ENCODE data around the gene POLR2J3.
"Not testable (repeated sequence)": the region's sequence is repeated elsewhere in the genome, so short reads cannot be mapped to it uniquely, and the experiment has no call there.

POLR2J3 gene

DNA sequence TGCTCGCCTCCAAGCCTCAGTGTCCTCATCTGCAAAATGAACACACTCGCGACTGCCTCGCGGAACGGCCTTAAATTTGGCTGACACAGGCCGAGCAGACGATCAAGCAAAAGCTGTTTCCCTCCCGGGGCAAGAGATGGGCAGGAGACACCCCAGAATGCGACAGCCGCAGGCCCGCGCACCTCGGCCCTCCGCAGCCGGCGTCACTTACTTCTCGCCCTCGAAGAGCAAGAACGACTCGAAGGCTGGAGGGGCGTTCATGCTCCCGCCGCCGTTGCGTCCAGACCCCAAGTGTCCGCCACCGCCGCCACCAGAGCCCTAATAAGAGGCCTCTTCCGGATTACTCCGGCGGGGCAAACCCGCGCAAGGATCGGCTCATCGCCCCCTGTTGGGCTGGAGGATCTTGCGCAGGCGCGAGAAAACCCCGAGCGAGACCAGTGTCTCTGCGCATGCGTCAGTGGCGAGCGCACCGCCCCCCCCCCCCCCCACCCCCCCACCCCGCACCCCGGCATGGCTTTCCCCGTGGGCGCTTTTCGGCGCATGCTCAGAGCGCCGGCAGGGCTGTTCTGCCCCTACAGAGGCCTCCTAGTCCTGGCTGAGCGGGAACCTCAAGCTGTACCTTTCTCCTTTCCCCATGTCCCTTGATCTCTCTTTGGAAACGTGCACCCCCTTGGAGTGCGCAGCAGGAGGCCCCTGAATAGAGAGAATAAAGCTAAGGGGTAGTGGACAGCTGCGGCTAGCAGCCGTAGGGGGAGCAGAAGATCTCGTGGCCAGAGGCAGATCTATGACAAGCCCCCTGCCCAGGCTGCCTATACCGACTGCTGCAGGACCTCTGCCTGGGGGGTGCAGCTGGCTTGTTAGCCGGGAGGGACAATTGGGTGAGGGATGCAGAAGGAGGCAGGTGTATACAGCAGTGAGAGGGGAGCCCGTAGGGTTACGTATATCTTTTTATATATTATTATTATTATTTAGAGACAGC, at the start of gene POLR2J3:
Gene POLR2J3, minus strand, starts transcription at position 323 of the 979 bp plus-strand sequence. Its CDS starts 62 bp downstream, at position 261.
- peak; percentile 92 to 99 for DNase-seq (ENCODE audit: low read depth in 2 of 2)

DNA sequence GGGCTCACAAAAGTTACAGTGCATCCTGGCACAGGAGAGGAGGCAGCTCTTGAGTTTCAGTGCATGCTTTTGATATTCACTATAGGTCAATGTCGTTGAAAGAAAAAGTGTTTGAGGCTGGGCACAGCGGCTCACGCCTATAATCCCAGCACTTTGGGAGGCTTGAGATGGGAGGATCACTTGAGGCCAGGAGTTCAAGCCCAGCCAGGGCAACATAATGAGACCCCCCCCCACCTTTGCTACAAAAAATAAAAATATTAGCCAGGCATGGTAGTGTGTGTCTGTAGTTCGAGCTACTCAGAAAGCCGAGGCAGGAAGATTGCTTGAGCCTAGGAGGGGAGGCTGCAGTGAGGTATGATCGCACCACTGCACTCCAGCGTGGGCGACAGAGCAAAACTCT, 45.7 kb upstream of the POLR2J3 start:
- DNase-seq (ENCODE audit: low read depth in 2 of 2), result not testable (repeated sequence)

GRCh38 chr7:102616507-102617125, 44.2 kb upstream of the POLR2J3 start, which contains the start of gene RASA4:
Gene RASA4, minus strand, starts transcription at chr7:102616756. Its CDS starts 67 bp downstream, at chr7:102616689.
- DNase-seq (ENCODE audit: low read depth in 2 of 2), result not testable (repeated sequence)

DNA sequence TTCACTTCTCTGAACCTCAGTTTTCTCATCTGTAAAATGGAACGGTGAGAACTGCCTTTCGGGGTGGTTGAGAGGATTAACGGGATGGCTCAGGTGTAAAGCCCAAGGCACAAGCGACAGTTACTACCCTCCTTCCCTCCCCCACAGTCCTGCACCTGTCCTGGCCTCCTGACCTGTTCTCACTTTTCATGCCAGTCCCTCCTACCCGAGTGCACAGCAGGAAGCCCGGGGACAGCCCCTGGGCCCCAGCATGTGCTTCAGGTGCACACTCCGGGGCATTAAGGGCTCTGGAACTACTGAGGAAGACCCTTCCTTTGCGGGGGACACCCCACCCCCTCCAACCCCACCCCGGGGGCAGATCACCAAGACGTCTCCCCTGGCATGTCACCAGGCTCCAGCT, 43.5 kb upstream of the POLR2J3 start:
- not testable (repeated sequence) for DNase-seq (ENCODE audit: low read depth in 2 of 2)

GRCh38 chr7:102614873-102615272, 42.5 kb upstream of the POLR2J3 start:
- DNase-seq (ENCODE audit: low read depth in 2 of 2), result not testable (repeated sequence)

GRCh38 chr7:102614346-102614697, 41.9 kb upstream of the POLR2J3 start:
- DNase-seq (ENCODE audit: low read depth in 2 of 2), result not testable (repeated sequence)

- not testable (repeated sequence) for DNase-seq (ENCODE audit: low read depth in 2 of 2)
Measured at GRCh38 chr7:102613575-102614345, 41.4 kb upstream of the POLR2J3 start.

DNA sequence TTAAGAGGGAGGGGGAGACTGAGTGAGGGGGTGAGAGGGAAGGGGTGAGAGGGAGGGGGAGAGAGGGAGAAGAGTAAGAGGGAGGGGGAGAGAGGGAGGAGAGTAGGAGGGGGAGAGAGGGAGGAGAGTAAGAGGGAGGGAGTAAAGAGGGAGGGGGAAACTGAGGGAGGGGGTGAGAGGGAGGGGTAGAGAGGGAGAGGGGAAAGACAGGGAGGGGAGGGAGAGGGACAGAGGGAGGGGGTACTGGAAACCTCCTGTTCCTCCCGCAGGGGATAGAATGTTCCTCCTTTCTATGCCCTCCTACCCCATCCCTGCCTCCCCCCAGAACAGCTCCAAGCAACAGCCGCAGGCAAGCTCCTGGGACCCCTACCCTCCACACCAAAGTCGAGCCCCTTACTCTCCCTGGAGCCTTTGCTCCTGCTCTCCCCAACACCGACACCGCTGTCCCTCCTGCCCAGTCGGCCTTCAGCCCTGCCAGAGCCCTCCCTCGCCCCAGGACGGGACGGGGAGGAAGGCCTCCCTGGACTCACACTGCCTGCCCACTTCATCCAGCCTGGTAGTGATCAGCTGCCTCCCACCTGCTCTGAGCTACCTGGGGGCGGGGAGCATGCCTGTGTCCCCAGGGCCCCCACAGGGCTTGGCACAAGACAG, 39.4 kb upstream of the POLR2J3 start:
- DNase-seq (ENCODE audit: low read depth in 2 of 2), result not testable (repeated sequence)

GRCh38 chr7:102611013-102611674, 38.8 kb upstream of the POLR2J3 start:
- not testable (repeated sequence) for DNase-seq (ENCODE audit: low read depth in 2 of 2)

GRCh38 chr7:102610441-102610840, 38.1 kb upstream of the POLR2J3 start:
- not testable (repeated sequence) for DNase-seq (ENCODE audit: low read depth in 2 of 2)

GRCh38 chr7:102609734-102610133, 37.4 kb upstream of the POLR2J3 start:
- DNase-seq (ENCODE audit: low read depth in 2 of 2), result not testable (repeated sequence)

GRCh38 chr7:102606848-102607247, 34.5 kb upstream of the POLR2J3 start:
- DNase-seq (ENCODE audit: low read depth in 2 of 2), result not testable (repeated sequence)

DNA sequence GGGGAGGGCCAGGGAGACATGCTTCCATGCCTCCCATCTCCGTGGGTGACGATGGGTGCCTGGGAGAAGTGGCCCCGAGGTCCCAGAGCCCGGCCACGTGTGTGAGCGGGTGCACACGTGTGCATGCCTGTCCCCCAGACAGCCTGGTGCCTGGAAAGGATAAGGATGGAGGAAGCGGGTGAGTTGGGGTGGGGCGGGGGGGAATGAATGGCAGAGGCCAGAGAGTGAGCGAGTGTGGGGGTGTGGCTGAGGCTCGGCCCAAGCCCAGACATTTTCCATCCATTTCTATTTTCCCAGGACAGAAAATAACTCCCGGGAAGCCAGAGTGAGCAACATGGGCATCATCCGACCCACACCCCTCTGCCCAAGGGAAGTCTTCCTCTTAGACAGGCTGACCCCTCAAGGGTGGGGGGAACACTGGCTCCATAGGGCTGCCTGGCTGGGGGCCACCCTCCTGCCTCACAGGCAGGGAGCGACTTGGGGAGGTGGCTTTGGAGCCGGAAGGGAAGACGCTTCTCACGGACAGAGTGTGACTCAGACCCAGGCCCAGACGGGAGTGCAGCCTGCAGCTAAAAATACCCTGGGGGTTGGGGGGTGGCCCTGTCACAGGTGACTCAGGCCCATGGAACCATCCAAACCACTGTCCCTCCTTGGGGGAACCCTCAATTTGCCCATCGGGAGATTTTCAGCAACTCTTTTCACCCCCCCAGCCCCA, 32.2 kb upstream of the POLR2J3 start:
- DNase-seq (ENCODE audit: low read depth in 2 of 2), result not testable (repeated sequence)

- not testable (repeated sequence) for DNase-seq (ENCODE audit: low read depth in 2 of 2)
Measured at GRCh38 chr7:102602317-102602716, 29.9 kb upstream of the POLR2J3 start.

DNA sequence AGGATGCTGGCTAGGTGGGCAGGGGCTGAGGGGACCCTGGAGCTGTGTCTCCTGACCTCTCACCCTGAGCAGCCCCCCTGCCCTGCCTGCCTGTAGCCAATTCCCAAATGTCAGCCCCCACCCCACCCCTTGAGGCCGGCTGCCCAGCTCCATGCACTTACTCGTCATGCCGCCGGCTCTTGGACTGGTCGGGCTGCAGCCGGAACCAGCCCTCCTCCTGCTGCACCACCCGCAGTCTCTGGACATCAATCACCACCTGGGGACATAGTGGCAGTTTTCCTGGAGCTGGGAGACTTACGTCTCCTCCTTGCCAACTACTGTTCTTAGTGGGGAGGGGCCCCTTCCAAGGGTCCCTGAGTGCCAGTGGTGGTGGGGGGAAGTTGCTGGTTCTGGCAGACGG, 27.3 kb upstream of the POLR2J3 start:
- not testable (repeated sequence) for DNase-seq (ENCODE audit: low read depth in 2 of 2)

- not testable (repeated sequence) for DNase-seq (ENCODE audit: low read depth in 2 of 2)
Measured at GRCh38 chr7:102596036-102596435, 23.7 kb upstream of the POLR2J3 start.

GRCh38 chr7:102593637-102594334, 21.4 kb upstream of the POLR2J3 start:
- DNase-seq (ENCODE audit: low read depth in 2 of 2), result not testable (repeated sequence)

DNA sequence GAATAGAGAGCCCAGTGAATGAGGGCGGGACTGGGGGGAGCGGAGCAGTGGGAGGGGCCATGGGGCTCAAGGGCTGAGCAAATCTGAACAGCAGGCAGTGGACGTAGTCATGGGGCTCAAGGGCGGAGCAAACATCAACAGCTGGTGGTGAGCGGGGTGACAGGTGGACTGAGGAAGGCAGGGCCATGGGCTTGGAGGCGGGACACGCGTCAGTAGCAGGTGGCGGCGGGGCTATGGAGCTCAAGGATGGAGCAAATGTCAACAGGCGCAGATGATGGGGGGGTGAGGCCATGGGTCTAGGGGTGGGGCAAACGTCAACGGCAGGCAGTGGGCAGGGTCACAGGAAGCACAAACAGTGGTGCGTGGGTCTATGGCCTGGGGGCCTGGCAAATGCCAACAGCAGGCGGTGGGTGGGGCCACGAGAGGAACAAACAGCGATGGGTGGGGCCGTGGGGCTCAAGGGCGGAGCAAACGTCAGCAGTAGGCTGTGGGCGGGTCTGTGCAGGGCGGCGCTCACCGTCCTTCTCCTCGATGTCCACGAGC, 20.2 kb upstream of the POLR2J3 start:
- peak in 1 of 2 donors; percentile 7 for DNase-seq (ENCODE audit: low read depth in 2 of 2)

DNA sequence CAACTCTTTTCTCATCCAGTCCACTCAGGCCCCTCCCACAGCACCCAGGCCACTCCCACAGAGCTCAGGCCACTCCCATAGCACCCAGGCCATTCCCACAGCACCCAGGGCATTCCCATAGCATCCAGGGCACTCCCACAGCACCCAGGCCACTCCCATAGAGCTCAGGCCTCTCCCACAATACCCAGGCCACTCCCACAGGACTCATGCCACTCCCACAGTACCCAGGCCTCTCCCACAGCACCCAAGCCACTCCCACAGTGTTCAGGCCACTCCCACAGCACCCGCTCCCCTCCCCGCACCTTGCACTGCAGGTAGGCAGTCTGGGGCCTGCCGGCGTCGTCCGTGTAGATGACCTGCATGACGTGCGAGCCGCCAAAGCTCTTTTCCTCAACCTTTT, 17.5 kb upstream of the POLR2J3 start:
- not testable (repeated sequence) for DNase-seq (ENCODE audit: low read depth in 2 of 2)
